CD4-positive, CD25-positive, alpha-beta regulatory T cell (primary cell): ENCODE results near the gene LENEP. TPM values are rescaled to one million over a fixed set of nuclear protein-coding genes. Genes with fewer than 3 reads are reported as not detected.

ENCODE experiments used
- ATAC-seq, 2 donors: fragments of 150-1000 bp; cut with Tn5 transposase; one replicate each; pipeline ENCODE4 v1.10.0; 2021; ENCODE audit warnings: low read depth in 2 of 2, moderate number of reproducible peaks in 2 of 2, moderate library complexity in 1 of 2
- DNase-seq, 3 donors: peaks; one replicate each; pipeline versions ENCODE4 v3.0.0 to v3.0.0-alpha.2; 2012 to 2022; ENCODE audit warnings: mixed read lengths in 1 of 3
- H3K27ac ChIP-seq: one replicate; pipeline ENCODE4 v1.7.0; 2013; ENCODE audit warnings: mild to moderate bottlenecking, low read length; ENCODE audit not compliant: insufficient read depth, poor library complexity, severe bottlenecking
- H3K27me3 ChIP-seq: one replicate; pipeline ENCODE4 v1.7.0; 2013; ENCODE audit warnings: low read length; ENCODE audit not compliant: control insufficient read depth, insufficient read depth
- H3K36me3 ChIP-seq: one replicate; pipeline ENCODE4 v1.7.0; 2013; ENCODE audit warnings: mild to moderate bottlenecking, low read length, moderate library complexity; ENCODE audit not compliant: control insufficient read depth, insufficient read depth
- H3K4me1 ChIP-seq: 2 replicates; pipeline ENCODE4 v1.7.0; 2013; ENCODE audit warnings: mild to moderate bottlenecking, low read length; ENCODE audit not compliant: insufficient read depth, control insufficient read depth, poor library complexity, severe bottlenecking
- H3K4me3 ChIP-seq: one replicate; pipeline ENCODE4 v1.7.0; 2013; ENCODE audit warnings: low read depth, mild to moderate bottlenecking, low read length, moderate library complexity
- H3K9me3 ChIP-seq, 2 experiments: 1 replicate in 1 of 2; 2 replicates in 1 of 2; pipeline ENCODE4 v1.7.0; 2013; ENCODE audit warnings: low read length in 2 of 2, mild to moderate bottlenecking in 1 of 2, moderate library complexity in 1 of 2; ENCODE audit not compliant: control insufficient read depth in 2 of 2
- H3K27ac Mint-ChIP-seq, 3 donors: one replicate each; pipeline ENCODE4 v1.8.0; 2020 to 2022; ENCODE audit warnings: mild to moderate bottlenecking in 3 of 3, mixed read lengths in 3 of 3, moderate library complexity in 2 of 3
- H3K27me3 Mint-ChIP-seq: one replicate; pipeline ENCODE4 v1.8.0; 2022; ENCODE audit warnings: mild to moderate bottlenecking, mixed read lengths
- H3K36me3 Mint-ChIP-seq: one replicate; pipeline ENCODE4 v1.8.0; 2020; ENCODE audit warnings: mixed read lengths
- H3K4me1 Mint-ChIP-seq, 4 donors: one replicate each; pipeline ENCODE4 v1.8.0; 2020 to 2022; ENCODE audit warnings: mixed read lengths in 4 of 4, mild to moderate bottlenecking in 1 of 4
- H3K4me3 Mint-ChIP-seq, 4 donors: one replicate each; pipeline ENCODE4 v1.8.0; 2020 to 2022; ENCODE audit warnings: mild to moderate bottlenecking in 4 of 4, mixed read lengths in 4 of 4, moderate library complexity in 3 of 4
- H3K9me3 Mint-ChIP-seq, 7 donors: one replicate each; pipeline ENCODE4 v1.8.0; 2020 to 2022; ENCODE audit warnings: mixed read lengths in 7 of 7, mild to moderate bottlenecking in 3 of 7, moderate library complexity in 2 of 7
- polyA plus RNA-seq, 4 donors: library from polyadenylated mRNA; unstranded; fragments of 300-500 nt; fragmentation: Illumina TruSeq; gene quantifications; one replicate each; pipeline ENCODE4 v1.2.3, GENCODE V29; 2021
- total RNA-seq: library from RNA; stranded (reverse); gene quantifications from one replicate; pipeline ENCODE4 v1.2.3, GENCODE V29; 2022

LENEP gene
- total and polyA plus RNA-seq, 5 donors from 2014 or later = not detected

- Histone ChIP-seq H3K36me3 (no peaks in the 10 kb centered on the region), H3K9me3 (no peaks in the 10 kb centered on the region), H3K4me1 (peaks cover 97% of the 10 kb centered on the region), H3K27ac (peak overlapping the region; percentile 84), H3K27me3 (no peaks in the 10 kb centered on the region), H3K4me3 (peak overlapping the region; percentile 73)
- Mint-ChIP-seq H3K4me3 (peak overlapping the region; percentile 94 to 99 (median 94)), H3K4me1 (peaks cover 17 to 84% (median 45%) of the 10 kb centered on the region in 4 donors), H3K27me3 (no peaks in the 10 kb centered on the region), H3K36me3 (peaks cover 5% of the 10 kb centered on the region), H3K9me3 (no peaks in the 10 kb centered on the region), H3K27ac (peak overlapping the region; percentile 59 to 97 (median 91))
- no peak for ATAC-seq
- DNase-seq = peak in 1 of 3 donors; percentile 81
Measured at GRCh38 chr1:155008015-155008941, 14.9 kb downstream of the LENEP start.

DNA sequence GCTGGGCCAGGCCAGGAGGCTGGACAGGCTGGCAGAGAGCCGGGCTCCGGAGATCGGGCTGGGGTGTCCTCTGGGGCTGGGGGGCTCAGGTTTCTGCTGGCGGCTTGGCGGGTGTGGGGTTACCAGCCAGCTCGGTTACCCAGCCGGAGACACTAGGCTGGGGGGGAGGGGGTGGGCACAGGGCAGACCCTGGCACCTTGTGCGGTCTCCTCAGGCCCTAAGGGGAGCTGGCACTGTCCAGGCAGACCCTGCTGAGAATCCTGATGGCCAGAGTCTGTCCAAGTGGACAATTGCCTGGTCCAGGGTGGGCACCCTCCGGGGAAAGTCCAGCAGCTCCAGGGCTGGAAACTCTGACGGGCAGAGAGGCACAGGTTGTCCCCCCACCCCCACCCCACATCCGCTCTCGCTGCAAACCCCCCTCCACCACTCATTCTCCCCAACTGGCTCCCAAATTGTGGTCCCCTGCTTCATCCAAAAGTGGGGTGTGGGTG lies 15.9 kb downstream of the LENEP start:
- DNase-seq (peak in 1 of 3 donors; percentile 61), ATAC-seq (no peak)
- peaks cover 17 to 87% (median 49%) of the 10 kb centered on the region in 4 donors for H3K4me1 Mint-ChIP-seq
- peak overlapping the region; percentile 94 to 99 (median 94) for H3K4me3 Mint-ChIP-seq
- H3K9me3 Mint-ChIP-seq = no peaks in the 10 kb centered on the region
- H3K27me3 Mint-ChIP-seq = no peaks in the 10 kb centered on the region
- peaks cover 4% of the 10 kb centered on the region for H3K36me3 ChIP-seq
- H3K27ac Mint-ChIP-seq = peak overlapping the region; percentile 91 to 97 (median 96)
- peak overlapping the region; percentile 84 for H3K27ac ChIP-seq
- peaks cover 100% of the 10 kb centered on the region for H3K4me1 ChIP-seq
- H3K36me3 Mint-ChIP-seq = peaks cover 5% of the 10 kb centered on the region
- no peaks in the 10 kb centered on the region for H3K9me3 ChIP-seq
- peak overlapping the region; percentile 86 for H3K4me3 ChIP-seq
- H3K27me3 ChIP-seq = no peaks in the 10 kb centered on the region

DNA sequence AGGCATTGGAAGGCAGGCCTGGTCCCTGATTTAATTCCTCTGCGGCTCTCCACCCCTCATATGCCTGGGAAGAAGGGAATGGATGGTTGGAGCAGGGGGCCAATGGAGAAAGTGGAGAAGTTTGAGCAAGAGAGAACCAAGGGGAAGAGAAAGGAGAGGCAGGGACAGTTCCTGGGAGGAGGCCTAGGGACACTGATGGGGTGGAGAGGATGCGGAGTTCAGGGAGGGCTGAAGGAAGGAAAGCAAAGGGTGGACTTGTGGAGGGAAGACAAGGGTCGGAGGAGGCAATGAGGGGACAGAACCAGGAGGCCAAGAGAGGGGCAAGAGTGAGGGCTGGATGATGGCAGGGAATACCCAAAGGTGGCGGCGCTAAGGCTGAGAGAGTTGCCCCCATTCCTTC lies 16.4 kb downstream of the LENEP start:
- peak overlapping the region; percentile 84 for H3K27ac ChIP-seq
- H3K4me3 ChIP-seq = peak overlapping the region; percentile 86
- H3K27me3 ChIP-seq = no peaks in the 10 kb centered on the region
- H3K36me3 ChIP-seq = peaks cover 9% of the 10 kb centered on the region
- H3K9me3 Mint-ChIP-seq = no peaks in the 10 kb centered on the region
- H3K4me3 Mint-ChIP-seq = peak overlapping the region; percentile 94 to 99 (median 94)
- H3K27ac Mint-ChIP-seq = peak overlapping the region; percentile 91 to 94 (median 93)
- peaks cover 100% of the 10 kb centered on the region for H3K4me1 ChIP-seq
- ATAC-seq (no peak), DNase-seq (no peak)
- no peaks in the 10 kb centered on the region for H3K9me3 ChIP-seq
- H3K4me1 Mint-ChIP-seq = peaks cover 17 to 86% (median 49%) of the 10 kb centered on the region in 4 donors
- H3K36me3 Mint-ChIP-seq = peaks cover 5% of the 10 kb centered on the region
- H3K27me3 Mint-ChIP-seq = no peaks in the 10 kb centered on the region

DNA sequence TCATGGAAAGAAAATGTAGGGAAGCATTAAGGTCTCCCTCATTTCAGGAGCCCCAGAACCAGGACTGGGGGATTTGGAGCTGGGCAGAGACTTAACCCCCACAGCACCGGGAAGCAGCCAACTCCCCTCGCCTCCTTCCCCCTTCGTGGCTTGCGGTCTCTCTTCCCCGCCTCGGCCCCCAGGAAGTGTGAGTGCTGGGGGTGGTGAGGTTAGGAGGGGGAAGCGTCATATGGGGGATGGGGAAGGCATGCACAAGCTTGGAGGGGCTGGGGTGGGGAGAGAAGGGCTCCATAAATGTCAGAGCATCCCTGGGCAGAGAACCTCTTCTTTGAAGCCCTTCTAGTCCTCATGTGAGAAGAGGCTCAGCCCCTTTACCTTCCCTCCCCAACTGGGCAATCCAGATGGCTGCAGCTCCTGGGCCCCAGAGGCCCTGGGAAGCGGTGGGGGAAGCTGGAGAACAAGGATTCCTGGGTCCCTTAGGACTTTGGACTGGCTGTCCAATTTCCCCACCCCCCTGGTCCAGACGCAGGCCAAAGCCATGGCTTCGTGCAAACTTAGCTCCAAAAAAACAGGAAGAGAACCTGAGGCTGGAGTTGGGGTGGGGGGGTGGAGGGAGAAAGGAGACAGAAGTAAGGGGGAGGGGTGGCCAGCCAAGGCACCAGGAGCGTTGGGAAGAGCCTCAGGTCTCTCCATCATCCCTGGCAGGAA lies 17.0 kb downstream of the LENEP start:
- Mint-ChIP-seq H3K4me1 (peaks cover 17 to 84% (median 47%) of the 10 kb centered on the region in 4 donors), H3K4me3 (peak overlapping the region; percentile 94 to 99 (median 94)), H3K27ac (peak overlapping the region; percentile 91 to 94 (median 93)), H3K27me3 (no peaks in the 10 kb centered on the region), H3K9me3 (no peaks in the 10 kb centered on the region), H3K36me3 (peaks cover 5% of the 10 kb centered on the region)
- Histone ChIP-seq H3K27me3 (no peaks in the 10 kb centered on the region), H3K27ac (peak overlapping the region; percentile 84), H3K36me3 (peaks cover 12% of the 10 kb centered on the region), H3K9me3 (no peaks in the 10 kb centered on the region), H3K4me3 (peak overlapping the region; percentile 86), H3K4me1 (peaks cover 100% of the 10 kb centered on the region)
- DNase-seq (peak in 1 of 3 donors; percentile 48), ATAC-seq (no peak)

DNA sequence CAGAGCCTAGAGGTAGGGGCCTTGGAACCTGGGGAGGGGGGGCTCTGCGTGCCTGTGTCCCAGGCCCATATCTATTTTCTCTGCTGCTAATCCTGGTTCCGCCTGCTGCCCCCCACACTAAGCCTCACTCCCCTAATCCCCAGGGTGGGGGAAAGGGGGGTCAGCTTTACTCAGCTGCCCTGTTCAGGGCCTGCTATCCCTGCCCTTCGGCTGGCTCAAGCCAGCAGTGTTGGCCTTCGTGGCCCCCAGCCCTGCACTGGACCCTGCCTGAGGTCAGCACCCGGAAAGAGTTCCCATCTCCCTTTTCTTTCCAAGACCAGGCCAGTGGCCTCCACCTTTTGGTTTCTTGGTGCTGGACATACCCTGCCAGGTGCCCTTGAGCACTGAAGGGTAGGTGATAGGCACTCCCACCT lies 17.6 kb downstream of the LENEP start:
- Histone ChIP-seq H3K27me3 (no peaks in the 10 kb centered on the region), H3K27ac (peak overlapping the region; percentile 84), H3K4me3 (no peak overlapping the region), H3K4me1 (peaks cover 100% of the 10 kb centered on the region), H3K9me3 (no peaks in the 10 kb centered on the region), H3K36me3 (peaks cover 14% of the 10 kb centered on the region)
- Mint-ChIP-seq H3K27me3 (no peaks in the 10 kb centered on the region), H3K9me3 (no peaks in the 10 kb centered on the region), H3K4me3 (peak overlapping the region; percentile 74 to 95 (median 92)), H3K27ac (peak overlapping the region; percentile 62 to 73 (median 69)), H3K36me3 (peaks cover 8% of the 10 kb centered on the region), H3K4me1 (peaks cover 16 to 84% (median 49%) of the 10 kb centered on the region in 4 donors)
- ATAC-seq = no peak
- no peak for DNase-seq

- DNase-seq (no peak), ATAC-seq (no peak)
- Histone ChIP-seq H3K9me3 (no peaks in the 10 kb centered on the region), H3K27ac (peak overlapping the region; percentile 84), H3K36me3 (peaks cover 15% of the 10 kb centered on the region), H3K4me1 (peaks cover 100% of the 10 kb centered on the region), H3K4me3 (peak overlapping the region; percentile 35), H3K27me3 (no peaks in the 10 kb centered on the region)
- no peaks in the 10 kb centered on the region for H3K27me3 Mint-ChIP-seq
- peaks cover 12% of the 10 kb centered on the region for H3K36me3 Mint-ChIP-seq
- H3K4me3 Mint-ChIP-seq = peak overlapping the region; percentile 88 to 95 (median 92)
- H3K4me1 Mint-ChIP-seq = peaks cover 11 to 84% (median 49%) of the 10 kb centered on the region in 4 donors
- H3K27ac Mint-ChIP-seq = peak overlapping the region; percentile 80 to 86 (median 81)
- H3K9me3 Mint-ChIP-seq = no peaks in the 10 kb centered on the region
Measured at GRCh38 chr1:155011437-155012025, 18.1 kb downstream of the LENEP start.

GRCh38 chr1:155012026-155012546 lies 18.7 kb downstream of the LENEP start:
- H3K4me1 Mint-ChIP-seq = peaks cover 6 to 84% (median 47%) of the 10 kb centered on the region in 4 donors
- peak overlapping the region; percentile 63 for H3K4me3 ChIP-seq

More at GRCh38 chr1:155012026-155012546, 18.7 kb downstream of the LENEP start:
- DNase-seq (peak in 1 of 3 donors; percentile 57), ATAC-seq (peak in 1 of 2 donors; percentile 4)
- Histone ChIP-seq H3K27ac (peak overlapping the region; percentile 84), H3K9me3 (no peaks in the 10 kb centered on the region), H3K4me1 (peaks cover 100% of the 10 kb centered on the region), H3K27me3 (no peaks in the 10 kb centered on the region), H3K36me3 (peaks cover 16% of the 10 kb centered on the region)
- Mint-ChIP-seq H3K27ac (peak overlapping the region; percentile 80 to 97 (median 92)), H3K4me3 (peak overlapping the region; percentile 75 to 95 (median 89)), H3K9me3 (no peaks in the 10 kb centered on the region), H3K27me3 (no peaks in the 10 kb centered on the region), H3K36me3 (peaks cover 12% of the 10 kb centered on the region)
